HepG2 (cell line): ENCODE results near the gene MFN2. TPM values are rescaled to one million over a fixed set of nuclear protein-coding genes. Genes with fewer than 3 reads are reported as not detected.

Source experiments
- CSRNP1 ChIP-seq: sonication (generic); formaldehyde crosslinking; IDR thresholded peaks from 2 replicates; pipeline ENCODE4 v1.8.1; 2023; ENCODE audit warnings: mild to moderate bottlenecking, missing genetic modification reagents
- JUNB ChIP-seq: sonication (generic); formaldehyde crosslinking; IDR thresholded peaks from 2 replicates; pipeline ENCODE4 v1.8.0; 2022; ENCODE audit warnings: missing genetic modification reagents, mild to moderate bottlenecking, borderline replicate concordance
- KDM4B ChIP-seq: sonication (generic); formaldehyde crosslinking; IDR thresholded peaks from 2 replicates; pipeline ENCODE4 v1.4.0; 2020; ENCODE audit warnings: missing genetic modification reagents
- PATZ1 ChIP-seq: sonication (generic); formaldehyde crosslinking; IDR thresholded peaks from 2 replicates; pipeline ENCODE4 v1.4.0; 2020; ENCODE audit warnings: missing genetic modification reagents
- RELA ChIP-seq: sonication (generic); formaldehyde crosslinking; IDR thresholded peaks from 2 replicates; pipeline ENCODE4 v1.4.0; 2020; ENCODE audit warnings: missing genetic modification reagents
- SALL2 ChIP-seq: sonication (generic); formaldehyde crosslinking; IDR thresholded peaks from 2 replicates; pipeline ENCODE4 v1.8.1; 2023; ENCODE audit warnings: mild to moderate bottlenecking, missing genetic modification reagents, inconsistent platforms
- TBX3 ChIP-seq: fragments of 450-650 bp; IDR thresholded peaks from 2 replicates; pipeline ENCODE4 v1.6.1; 2017; ENCODE audit warnings: antibody characterized with exemption, mild to moderate bottlenecking, inconsistent platforms, borderline replicate concordance
- WIZ ChIP-seq: sonication (generic); formaldehyde crosslinking; IDR thresholded peaks from 2 replicates; pipeline ENCODE4 v1.5.1; 2020; ENCODE audit warnings: mild to moderate bottlenecking, missing genetic modification reagents
- ZBTB14 ChIP-seq: sonication (generic); formaldehyde crosslinking; IDR thresholded peaks from 2 replicates; pipeline ENCODE4 v1.4.0; 2020; ENCODE audit warnings: missing genetic modification reagents
- ZBTB37 ChIP-seq: sonication (generic); formaldehyde crosslinking; IDR thresholded peaks from 2 replicates; pipeline ENCODE4 v1.4.0; 2020; ENCODE audit warnings: mild to moderate bottlenecking, missing genetic modification reagents
- ZFP62 ChIP-seq: sonication (generic); formaldehyde crosslinking; IDR thresholded peaks from 2 replicates; pipeline ENCODE4 v1.4.0; 2020; ENCODE audit warnings: missing genetic modification reagents
- ZNF207 ChIP-seq: fragments of 450-650 bp; IDR thresholded peaks from 2 replicates; pipeline ENCODE4 v1.6.1; 2016; ENCODE audit warnings: antibody characterized with exemption, borderline replicate concordance
- ZNF251 ChIP-seq: sonication (generic); formaldehyde crosslinking; IDR thresholded peaks from 2 replicates; pipeline ENCODE4 v1.9.0; 2021; ENCODE audit warnings: mild to moderate bottlenecking, missing genetic modification reagents
- ZNF367 ChIP-seq: sonication (generic); formaldehyde crosslinking; IDR thresholded peaks from 2 replicates; pipeline ENCODE4 v1.4.0; 2020; ENCODE audit warnings: missing genetic modification reagents, borderline replicate concordance
- ZNF430 ChIP-seq: sonication (generic); formaldehyde crosslinking; IDR thresholded peaks from 2 replicates; pipeline ENCODE4 v1.9.0; 2021; ENCODE audit warnings: mild to moderate bottlenecking, missing genetic modification reagents
- ZNF503 ChIP-seq: sonication (generic); formaldehyde crosslinking; IDR thresholded peaks from 2 replicates; pipeline ENCODE4 v1.4.0; 2020; ENCODE audit warnings: missing genetic modification reagents
- ZNF589 ChIP-seq: sonication (generic); formaldehyde crosslinking; conservative IDR thresholded peaks from 2 replicates; pipeline ENCODE4 v1.8.0; 2022; ENCODE audit warnings: mild to moderate bottlenecking, moderate library complexity, missing genetic modification reagents
- ZNF672 ChIP-seq: sonication (generic); formaldehyde crosslinking; IDR thresholded peaks from 2 replicates; pipeline ENCODE4 v1.8.1; 2022; ENCODE audit warnings: missing genetic modification reagents
- ZNF761 ChIP-seq: sonication (generic); formaldehyde crosslinking; conservative IDR thresholded peaks from 2 replicates; pipeline ENCODE4 v1.4.0; 2020; ENCODE audit warnings: mild to moderate bottlenecking, missing genetic modification reagents
- ZNF850 ChIP-seq: sonication (generic); formaldehyde crosslinking; conservative IDR thresholded peaks from 2 replicates; pipeline ENCODE4 v1.9.0; 2021; ENCODE audit warnings: mild to moderate bottlenecking, missing genetic modification reagents
- polyA plus RNA-seq, 8 experiments: library from polyadenylated mRNA; depleted of rRNA in 3 of 8; stranded (reverse) in 7 of 8; unstranded in 1 of 8; fragments of >200 nt; fragmentation: Illumina TruSeq in 4 of 8; extraction: Trizol in 4 of 8; gene quantifications; 2 replicates each; pipeline versions ENCODE4 v1.2.1 to v1.2.3, GENCODE V29; 2011 to 2016; ENCODE audit warnings: low read depth in 4 of 8, missing spikeins in 1 of 8, mixed read lengths in 1 of 8; ENCODE audit not compliant: insufficient read depth in 1 of 8
- total RNA-seq, 5 experiments: library from RNA; depleted of rRNA; stranded (reverse); fragments of >200 nt; fragmentation: Illumina TruSeq; extraction: Trizol; gene quantifications; 2 replicates each; pipeline ENCODE4 v1.2.3, GENCODE V29; 2016; ENCODE audit warnings: low read depth in 1 of 5

The MFN2 gene
- total and polyA plus RNA-seq, 2 of the 13 experiments (the other 11 are each of a cell fraction or from before 2014, with no cell fraction given), result 38.7 to 60.9 TPM

GRCh38 chr1:12019858-12020509 lies 39.7 kb downstream of the MFN2 start (continued):
- TF ChIP-seq ZNF503 (CRISPR knock-in tag), result no peak
- TF ChIP-seq RELA (CRISPR knock-in tag), result no peak
- TF ChIP-seq ZNF672, result no peak
- TF ChIP-seq KDM4B, result no peak
- no peak for TF ChIP-seq SALL2 (CRISPR knock-in tag)
- TF ChIP-seq ZNF589 (CRISPR knock-in tag), result 0 out of 2 replicates have a peak, but pooled peaks have one; percentile 13
- no peak for TF ChIP-seq ZNF850 (CRISPR knock-in tag)
- TF ChIP-seq ZNF761 (CRISPR knock-in tag), result no peak
- TF ChIP-seq ZBTB37 (CRISPR knock-in tag), result no peak
- no peak for TF ChIP-seq TBX3
- no peak for TF ChIP-seq ZNF367 (CRISPR knock-in tag)
- no peak for TF ChIP-seq ZNF207
- no peak; the same call in 1 of the 2 replicates for TF ChIP-seq CSRNP1 (CRISPR knock-in tag)
- TF ChIP-seq JUNB, result no peak
- peak; percentile 1; the same call in 1 of the 2 replicates for TF ChIP-seq ZNF430
- TF ChIP-seq ZNF251 (CRISPR knock-in tag), result no peak
- TF ChIP-seq PATZ1, result peak; percentile 56; the same call in 1 of the 2 replicates
- TF ChIP-seq ZFP62 (CRISPR knock-in tag), result no peak
- no peak for TF ChIP-seq WIZ (CRISPR knock-in tag)
- TF ChIP-seq ZBTB14, result no peak
